Measurements from ENCODE around the gene FHL2.
A peak's percentile ranks its signal among the peaks of the same experiment; 100 is the strongest.

The FHL2 gene

GRCh38 chr2:105377871-105378270 is 21.0 kb downstream of the FHL2 start:
- DNase-seq: no peak

GRCh38 chr2:105376789-105377240 is 22.0 kb downstream of the FHL2 start:
- DNase-seq: no peak

GRCh38 chr2:105376010-105376409 is 22.8 kb downstream of the FHL2 start:
- DNase-seq: no peak

DNA sequence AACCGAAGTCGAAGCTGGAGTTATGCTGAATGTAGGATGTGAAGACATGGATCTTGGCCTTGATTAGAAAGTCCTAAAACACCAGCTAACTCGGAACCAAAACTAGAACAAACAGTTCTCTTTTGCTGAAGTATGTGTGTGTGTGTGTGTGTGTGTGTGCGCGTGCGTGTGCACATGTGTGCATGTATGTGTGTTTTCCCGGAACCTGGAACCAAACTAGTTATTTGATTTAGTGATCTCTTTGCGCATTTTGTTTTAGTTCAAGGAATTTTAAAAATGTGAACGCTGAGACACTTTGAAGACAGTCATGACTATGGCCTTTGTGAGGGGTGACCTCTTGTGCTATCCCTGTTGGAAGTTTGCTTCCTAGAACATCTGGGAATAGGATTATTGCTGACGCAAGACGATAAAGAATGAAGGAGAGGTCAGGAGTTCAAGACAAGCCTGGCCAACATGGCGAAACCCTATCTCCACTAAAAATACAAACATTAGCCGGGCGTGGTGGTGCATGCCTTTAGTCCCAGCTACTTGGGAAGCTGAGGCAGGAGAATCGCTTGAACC is 23.8 kb downstream of the FHL2 start:
- no peak for DNase-seq

- no peak for DNase-seq
These were observed 24.9 kb downstream of the FHL2 start for GRCh38 chr2:105373895-105374401.

- DNase-seq: no peak
These were observed 25.5 kb downstream of the FHL2 start for GRCh38 chr2:105373344-105373781.

DNA sequence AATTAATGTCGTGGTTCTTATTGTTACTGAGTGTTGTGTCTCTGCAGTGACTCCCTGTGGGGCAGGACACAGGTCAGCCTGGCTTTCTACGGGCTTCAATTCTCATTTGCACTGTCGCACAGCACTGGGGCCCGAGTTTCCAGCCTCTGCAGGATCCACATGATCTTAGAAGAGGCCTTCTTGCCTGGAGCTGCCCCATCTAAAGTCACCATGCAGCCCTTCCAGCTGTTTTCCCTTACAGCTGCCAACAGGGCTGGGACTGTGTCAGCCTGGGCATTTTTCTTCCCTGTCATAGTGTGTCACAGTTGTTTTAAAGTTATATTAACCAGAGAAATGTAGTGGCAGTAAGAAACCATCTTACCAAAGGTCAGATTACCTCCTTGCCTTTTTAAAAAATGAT is 27.0 kb downstream of the FHL2 start:
- no peak for DNase-seq

- no peak for DNase-seq
These were observed 27.7 kb downstream of the FHL2 start for GRCh38 chr2:105371156-105371555.

GRCh38 chr2:105369777-105370690 is 28.8 kb downstream of the FHL2 start:
- DNase-seq: peak; percentile 70

DNA sequence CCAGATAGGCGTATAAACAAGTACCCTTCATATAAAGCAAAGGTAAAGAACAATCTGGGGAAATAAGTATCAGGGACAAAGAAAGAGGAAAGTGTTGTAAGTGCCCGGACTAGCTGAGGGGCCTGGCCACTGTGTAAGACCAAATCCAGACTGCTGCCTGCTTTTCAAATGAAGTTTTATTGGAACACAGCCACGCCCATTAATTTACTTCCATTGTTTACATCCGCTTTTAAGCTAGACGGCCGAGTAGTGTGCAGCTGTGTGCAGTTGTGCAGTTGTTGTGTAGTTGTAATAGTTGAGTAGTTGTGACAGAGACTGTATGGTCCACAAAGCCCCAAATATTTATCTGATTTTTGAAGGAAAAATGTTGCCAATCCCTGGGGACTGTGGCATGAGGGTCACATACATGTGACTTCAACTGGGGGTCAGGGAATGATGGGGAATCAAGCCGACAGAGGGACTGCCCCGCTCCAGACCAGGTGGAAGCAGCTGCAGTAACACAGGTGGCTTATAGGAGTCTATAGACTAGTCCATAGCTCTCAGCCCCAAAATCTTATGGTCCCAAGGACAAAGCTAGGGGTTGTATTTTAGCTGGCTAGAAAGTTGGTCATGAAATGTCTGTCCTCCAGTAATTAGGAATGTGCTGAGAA is 30.0 kb downstream of the FHL2 start:
- no peak for DNase-seq

DNA sequence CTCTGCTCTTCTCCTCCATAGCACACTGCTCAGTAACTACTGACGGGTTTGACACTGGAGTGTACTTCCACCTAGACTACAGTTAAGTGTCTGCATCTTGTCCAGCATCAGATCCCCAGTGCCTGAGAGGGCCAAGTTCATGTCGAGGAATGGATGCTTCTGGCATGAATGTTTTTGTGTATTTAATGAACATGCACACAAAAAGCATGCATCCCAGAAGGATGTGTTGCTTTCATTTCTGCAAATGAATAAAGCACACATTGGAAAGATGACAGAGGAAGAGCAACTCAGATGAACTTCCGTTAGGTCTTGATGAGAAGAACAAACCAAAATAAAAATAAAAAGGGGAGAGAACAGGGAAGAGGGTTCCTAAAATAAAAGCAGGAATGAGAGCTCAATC is 33.6 kb downstream of the FHL2 start:
- no peak for DNase-seq

- DNase-seq: no peak
These were observed 34.3 kb downstream of the FHL2 start for GRCh38 chr2:105364436-105365139.

- DNase-seq: no peak
These were observed 35.8 kb downstream of the FHL2 start for GRCh38 chr2:105362862-105363591.

DNA sequence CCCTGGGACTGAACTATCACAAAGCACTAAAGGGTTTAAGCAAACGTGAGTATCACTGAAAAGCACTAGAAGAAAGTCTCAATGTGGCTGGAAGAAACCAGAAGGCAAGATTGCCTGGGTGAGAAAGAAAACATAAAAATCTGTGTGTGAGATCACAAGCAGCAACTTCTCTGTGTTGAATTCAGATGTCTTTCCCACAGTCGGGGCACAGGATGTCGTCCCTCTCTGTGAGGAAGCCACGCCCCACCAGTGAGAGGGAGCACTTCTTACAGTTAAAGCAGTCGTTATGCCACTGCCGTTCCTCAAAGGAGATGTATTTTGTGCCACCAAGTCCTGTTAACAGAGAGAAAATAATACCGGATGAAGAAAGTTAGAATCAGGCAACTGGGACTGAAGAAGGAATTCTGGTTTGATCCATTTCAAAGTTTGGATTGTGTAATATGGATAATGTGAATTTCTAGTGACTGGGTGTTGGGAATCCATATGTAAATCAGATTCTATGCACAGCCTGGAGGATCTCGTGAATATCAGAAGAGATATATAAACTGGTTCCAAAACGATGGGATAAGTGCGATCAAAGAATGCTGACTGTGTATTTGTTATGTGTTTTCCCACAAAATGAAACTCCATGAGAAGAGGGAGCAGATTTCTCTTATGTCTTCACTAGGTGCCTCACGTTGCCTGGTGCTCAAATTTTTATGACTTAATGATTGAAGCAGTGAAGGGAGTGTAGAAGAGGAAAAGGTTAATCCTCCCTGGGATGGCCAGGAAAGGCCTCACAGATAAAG is 37.6 kb downstream of the FHL2 start:
- DNase-seq: no peak

DNA sequence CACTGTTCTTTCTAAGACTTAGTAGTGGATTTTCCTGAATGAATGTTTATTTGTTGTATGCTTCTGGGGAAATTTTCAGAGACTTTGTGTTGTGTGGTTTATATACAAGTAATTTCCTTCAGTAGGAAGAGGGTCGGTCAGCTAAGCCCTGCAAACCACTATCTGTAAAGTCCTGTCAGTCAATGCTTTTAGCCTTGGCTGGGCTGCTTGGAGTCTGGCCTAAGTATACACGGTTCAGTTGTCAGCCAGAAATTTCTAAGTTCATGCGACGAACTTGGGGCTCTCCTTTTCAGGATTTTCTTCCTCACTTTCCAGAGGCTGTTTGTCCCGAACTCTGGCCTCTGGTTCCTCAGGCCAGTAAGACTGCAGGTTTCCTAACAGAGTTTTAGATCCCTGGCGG is 40.3 kb downstream of the FHL2 start:
- DNase-seq: no peak

DNA sequence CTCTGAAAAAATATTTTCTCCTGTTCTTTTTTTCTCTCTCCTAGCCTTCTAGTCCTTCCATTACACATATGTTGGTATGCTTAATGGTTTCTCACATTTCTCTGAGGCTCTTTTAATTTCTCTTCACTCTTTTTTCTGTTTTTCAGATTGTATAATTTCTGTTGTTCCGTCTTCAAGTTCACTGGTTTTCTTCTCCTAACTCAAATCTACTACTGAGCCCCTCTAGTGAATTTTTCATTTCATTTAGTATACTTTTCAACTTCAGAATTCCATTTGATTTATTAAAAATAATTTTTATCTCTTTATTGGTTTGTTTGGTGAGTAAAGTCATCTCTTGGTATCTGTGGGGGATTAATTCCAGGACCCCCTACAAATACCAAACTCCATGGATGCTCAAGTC is 41.7 kb downstream of the FHL2 start:
- no peak for DNase-seq

GRCh38 chr2:105344704-105345345 is 54.0 kb downstream of the FHL2 start:
- DNase-seq: no peak

GRCh38 chr2:105339414-105339813 is 59.4 kb downstream of the FHL2 start:
- no peak for DNase-seq

DNA sequence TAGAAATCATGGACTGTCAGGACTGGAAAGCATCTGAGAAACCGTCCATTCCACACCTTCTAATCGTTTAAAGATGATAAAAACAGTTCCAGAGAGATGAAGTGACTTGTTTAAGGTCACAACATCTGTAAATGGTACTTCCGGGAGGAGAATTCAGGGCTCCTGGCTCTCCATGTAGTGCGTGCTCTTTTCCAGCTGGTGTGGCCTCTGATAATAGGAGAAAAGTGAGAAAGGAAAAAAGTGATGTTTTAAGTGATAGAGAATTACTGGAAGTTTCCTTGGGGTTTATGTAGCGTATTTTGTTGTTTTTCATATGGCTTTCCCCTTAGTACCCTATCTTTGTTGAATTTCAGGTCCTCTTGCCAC is 60.8 kb downstream of the FHL2 start:
- DNase-seq: no peak

- peak; percentile 78 for DNase-seq
These were observed 61.5 kb downstream of the FHL2 start, which contains the start of gene C2orf49 for GRCh38 chr2:105337122-105338019. TSS of gene C2orf49 (plus strand) at chr2:105337540. CDS start at chr2:105337588, 48 bp downstream.

All from NCI-H1105 (cell line).